GM12865 (cell line): ENCODE data around the gene TGOLN2.
A peak's percentile ranks its signal among the peaks of the same experiment; 100 is the strongest.

Experiments
- DNase-seq: peaks from one replicate; pipeline ENCODE4 v3.0.0; 2010; ENCODE audit warnings: low read depth
- H3K4me3 ChIP-seq: 2 replicates; pipeline ENCODE4 v1.5.1; 2011; ENCODE audit warnings: mild to moderate bottlenecking, low read depth, low read length, control low read depth
- TF ChIP-seq, protein P1 (sequence below): IDR thresholded peaks from 2 replicates; pipeline ENCODE4 v1.5.1; 2011; ENCODE audit warnings: low read length, control low read depth, low read depth, inconsistent platforms; ENCODE audit not compliant: insufficient read depth; ENCODE audit errors: missing control alignments

TGOLN2 gene

DNA sequence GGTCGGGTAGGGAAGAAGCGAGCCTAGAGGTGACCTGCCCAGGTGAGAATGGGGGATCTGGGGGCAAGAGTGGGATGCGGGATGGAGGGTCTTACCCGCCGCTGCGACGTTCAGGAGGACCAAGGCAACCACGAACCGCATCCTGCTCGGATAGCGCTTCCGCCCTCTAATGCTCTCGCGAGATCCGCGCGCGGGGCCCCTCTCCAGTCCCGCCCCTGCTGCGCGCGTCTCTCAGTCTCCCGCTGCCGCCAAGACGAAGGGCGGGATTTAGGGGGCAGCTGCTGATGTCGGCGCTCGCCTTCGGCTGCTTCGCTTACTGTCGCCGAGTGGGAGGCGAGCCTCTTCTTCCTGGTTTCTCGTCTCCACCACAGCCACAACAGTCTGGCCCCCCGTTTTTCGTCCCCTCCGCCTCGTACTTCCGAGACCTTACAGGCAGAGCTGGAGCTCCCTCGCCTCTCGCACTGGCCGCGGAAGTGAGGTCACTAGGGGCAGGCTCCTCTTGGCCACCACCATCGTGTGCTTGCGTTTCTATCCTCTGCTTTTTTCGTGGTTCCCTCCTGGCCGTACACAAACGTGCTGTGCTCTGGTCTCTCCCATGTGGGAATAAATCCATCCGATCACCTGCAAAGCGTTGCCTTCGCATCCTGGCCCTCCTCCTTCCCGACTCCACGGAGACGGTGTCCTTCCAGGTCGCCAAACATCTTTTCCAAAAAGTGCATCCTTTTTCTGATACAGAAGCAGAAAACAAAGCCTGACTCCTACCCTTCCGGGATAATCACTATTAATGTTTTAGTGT lies at the start of gene TGOLN2:
TGOLN2 (minus strand) TSS at position 168 of the 796 bp plus-strand sequence; CDS start at position 141, 27 bp downstream.
- TF ChIP-seq, protein P1, sequence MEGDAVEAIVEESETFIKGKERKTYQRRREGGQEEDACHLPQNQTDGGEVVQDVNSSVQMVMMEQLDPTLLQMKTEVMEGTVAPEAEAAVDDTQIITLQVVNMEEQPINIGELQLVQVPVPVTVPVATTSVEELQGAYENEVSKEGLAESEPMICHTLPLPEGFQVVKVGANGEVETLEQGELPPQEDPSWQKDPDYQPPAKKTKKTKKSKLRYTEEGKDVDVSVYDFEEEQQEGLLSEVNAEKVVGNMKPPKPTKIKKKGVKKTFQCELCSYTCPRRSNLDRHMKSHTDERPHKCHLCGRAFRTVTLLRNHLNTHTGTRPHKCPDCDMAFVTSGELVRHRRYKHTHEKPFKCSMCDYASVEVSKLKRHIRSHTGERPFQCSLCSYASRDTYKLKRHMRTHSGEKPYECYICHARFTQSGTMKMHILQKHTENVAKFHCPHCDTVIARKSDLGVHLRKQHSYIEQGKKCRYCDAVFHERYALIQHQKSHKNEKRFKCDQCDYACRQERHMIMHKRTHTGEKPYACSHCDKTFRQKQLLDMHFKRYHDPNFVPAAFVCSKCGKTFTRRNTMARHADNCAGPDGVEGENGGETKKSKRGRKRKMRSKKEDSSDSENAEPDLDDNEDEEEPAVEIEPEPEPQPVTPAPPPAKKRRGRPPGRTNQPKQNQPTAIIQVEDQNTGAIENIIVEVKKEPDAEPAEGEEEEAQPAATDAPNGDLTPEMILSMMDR, result no peak

DNA sequence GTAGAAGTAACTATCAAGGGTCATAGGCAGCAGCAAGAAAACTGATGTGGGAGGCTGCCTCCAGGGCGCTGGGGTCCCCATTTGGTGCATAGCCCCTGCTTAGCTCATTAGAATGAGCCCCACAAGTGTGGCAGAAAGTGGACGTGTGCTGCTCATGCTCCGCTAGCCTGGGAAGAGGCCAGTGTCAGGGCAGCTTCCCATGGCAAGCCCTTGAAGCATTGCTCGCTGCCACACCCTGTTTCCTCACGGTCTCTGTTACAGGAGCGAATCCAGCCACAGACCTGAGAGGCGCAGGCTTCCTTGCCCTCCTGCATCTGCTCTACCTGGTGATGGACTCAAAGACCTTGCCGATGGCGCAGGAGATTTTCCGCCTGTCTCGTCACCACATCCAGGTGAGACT lies 49.3 kb upstream of the TGOLN2 start:
- no peak for DNase-seq
- TF ChIP-seq, protein P1, result no peak
- H3K4me3 ChIP-seq, result no peak overlapping the region

More for the DNA sequence above, at the start of gene TGOLN2:
- peak; percentile 96 for DNase-seq
- H3K4me3 ChIP-seq, result peak within 1 kb of the TSS; percentile 60

DNA sequence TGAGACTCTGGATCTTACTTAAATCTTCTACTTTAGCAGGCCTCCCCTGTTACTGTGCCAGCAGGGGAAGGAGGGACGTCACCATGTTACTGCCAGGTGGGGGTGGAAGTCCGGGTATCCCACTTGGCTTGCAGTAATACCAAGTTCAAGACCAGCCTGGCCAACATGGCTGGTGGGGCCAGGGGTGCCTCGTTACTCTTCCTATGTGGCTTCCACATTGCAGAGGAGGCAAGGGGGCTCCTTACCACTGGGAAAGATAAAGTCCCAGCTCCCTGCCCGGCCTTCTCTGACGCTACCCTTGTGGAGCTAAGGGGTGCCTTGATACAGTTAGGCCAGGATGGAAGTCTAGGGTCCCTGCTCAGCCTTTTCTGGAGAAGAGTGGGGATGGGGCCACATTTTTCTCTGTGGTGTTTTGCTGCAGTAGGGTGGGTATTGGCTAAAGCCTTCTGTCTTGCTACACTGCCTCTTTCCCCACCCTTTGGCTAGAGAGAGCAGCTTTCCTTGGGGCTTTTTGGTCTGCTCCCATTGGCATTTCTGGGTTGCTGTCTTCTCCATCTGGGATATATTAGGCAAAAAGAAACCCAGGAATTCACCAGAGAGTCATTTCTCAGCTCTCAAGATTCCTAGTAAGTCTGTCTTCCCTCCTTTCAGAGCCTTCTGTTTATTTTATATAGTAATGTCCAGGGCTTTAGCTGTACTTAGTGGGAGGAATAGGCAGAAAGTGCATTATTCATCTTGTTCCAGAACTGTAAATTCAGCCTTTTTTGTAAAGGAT lies 48.7 kb upstream of the TGOLN2 start:
- DNase-seq, result no peak
- TF ChIP-seq, protein P1, result no peak
- H3K4me3 ChIP-seq, result no peak overlapping the region

GRCh38 chr2:85371045-85371444 lies 43.3 kb upstream of the TGOLN2 start:
- TF ChIP-seq, protein P1, result no peak
- H3K4me3 ChIP-seq, result no peak overlapping the region
- no peak for DNase-seq

DNA sequence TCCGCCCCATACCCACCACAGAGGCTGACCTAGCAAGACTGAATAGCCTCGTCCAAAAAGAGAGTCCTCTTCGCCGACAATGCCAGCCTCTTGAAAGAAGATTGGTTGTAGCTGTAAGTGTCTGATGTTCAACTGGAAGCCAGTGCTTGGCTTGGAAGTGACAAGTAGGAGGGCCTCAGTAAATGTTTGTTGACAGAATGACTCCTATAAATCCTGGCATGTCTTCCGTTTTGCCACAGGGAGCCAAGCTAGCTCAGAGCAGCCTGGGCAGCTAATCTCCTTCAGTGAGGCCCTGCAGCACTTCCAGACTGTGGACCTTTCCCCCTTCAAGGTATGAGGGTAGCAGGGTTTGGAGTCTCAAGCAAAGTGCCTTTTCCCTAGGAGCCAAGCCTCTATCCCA lies 41.7 kb upstream of the TGOLN2 start:
- TF ChIP-seq, protein P1, result no peak
- no peak overlapping the region for H3K4me3 ChIP-seq
- DNase-seq, result no peak

DNA sequence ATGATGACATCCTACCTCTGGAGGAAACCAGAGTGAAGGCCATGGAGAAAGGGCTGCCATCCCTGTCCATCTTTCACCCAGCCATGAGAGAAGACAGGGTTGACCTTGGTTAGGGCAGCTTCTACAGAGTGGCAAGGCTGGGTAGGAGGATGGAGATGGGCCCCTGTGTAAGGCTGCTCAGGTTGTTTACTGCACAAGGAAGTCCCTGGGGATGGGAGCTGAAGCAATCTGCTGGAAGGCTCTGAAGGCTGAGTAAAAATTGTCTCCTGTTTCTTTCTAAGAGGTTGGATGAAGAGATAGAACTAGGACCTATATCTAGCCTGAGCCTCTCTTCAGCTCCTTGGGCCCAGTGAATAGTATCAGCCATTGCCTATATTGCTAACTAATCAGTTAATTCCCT lies 41.1 kb upstream of the TGOLN2 start:
- H3K4me3 ChIP-seq, result no peak overlapping the region
- TF ChIP-seq, protein P1, result no peak
- DNase-seq, result no peak
